ENCODE measurements around the gene CCDC102B.

The CCDC102B gene

GRCh38 chr18:69102959-69103358, 305.1 kb downstream of the CCDC102B start:
- no peak for DNase-seq (ENCODE audit: low read depth in 1 of 2, low spot score in 1 of 2)
- no peak for TF ChIP-seq JUND (IDR thresholded peaks at IDR 0.05; ENCODE audit: low read depth)
- in situ Hi-C loops (cut with HindIII; ENCODE audit: low pct_unique_long_range_greater_than_20kb, low sequenced_read_pairs), result no loop called here

Measured in T47D (cell line).